ENCODE results near the gene RFXAP.

The RFXAP gene

DNA sequence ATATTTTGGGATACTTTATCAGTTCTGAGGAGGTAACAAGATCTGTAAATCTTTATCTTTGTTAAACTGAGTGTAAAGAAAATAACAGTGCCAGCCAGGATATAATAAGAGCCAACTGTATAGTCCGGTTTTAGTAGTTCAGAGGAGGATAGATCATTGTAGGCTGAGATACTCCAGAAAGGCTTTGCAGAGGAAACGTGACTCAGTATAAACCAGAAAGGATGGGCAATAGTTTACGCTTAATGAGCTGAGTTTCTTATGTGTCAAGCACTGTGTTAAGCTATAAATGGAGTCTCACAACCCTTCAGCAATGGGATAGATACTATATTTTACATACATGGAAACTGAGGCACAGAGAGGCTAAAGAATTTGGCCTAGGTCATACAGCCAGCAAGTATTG lies 3.8 kb downstream of the RFXAP start:
- TF ChIP-seq, protein P1, sequence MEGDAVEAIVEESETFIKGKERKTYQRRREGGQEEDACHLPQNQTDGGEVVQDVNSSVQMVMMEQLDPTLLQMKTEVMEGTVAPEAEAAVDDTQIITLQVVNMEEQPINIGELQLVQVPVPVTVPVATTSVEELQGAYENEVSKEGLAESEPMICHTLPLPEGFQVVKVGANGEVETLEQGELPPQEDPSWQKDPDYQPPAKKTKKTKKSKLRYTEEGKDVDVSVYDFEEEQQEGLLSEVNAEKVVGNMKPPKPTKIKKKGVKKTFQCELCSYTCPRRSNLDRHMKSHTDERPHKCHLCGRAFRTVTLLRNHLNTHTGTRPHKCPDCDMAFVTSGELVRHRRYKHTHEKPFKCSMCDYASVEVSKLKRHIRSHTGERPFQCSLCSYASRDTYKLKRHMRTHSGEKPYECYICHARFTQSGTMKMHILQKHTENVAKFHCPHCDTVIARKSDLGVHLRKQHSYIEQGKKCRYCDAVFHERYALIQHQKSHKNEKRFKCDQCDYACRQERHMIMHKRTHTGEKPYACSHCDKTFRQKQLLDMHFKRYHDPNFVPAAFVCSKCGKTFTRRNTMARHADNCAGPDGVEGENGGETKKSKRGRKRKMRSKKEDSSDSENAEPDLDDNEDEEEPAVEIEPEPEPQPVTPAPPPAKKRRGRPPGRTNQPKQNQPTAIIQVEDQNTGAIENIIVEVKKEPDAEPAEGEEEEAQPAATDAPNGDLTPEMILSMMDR (IDR thresholded peaks at IDR 0.05; ENCODE audit: low read depth, low read length), result no peak
- H3K4me3 ChIP-seq (replicated peaks in 1 of 2; ENCODE audit: low read depth in 2 of 2, low read length in 2 of 2), result no peak overlapping the region
- DNase-seq (ENCODE audit: low read depth in 2 of 2), result peak in 1 of 2 donors; percentile 19

DNA sequence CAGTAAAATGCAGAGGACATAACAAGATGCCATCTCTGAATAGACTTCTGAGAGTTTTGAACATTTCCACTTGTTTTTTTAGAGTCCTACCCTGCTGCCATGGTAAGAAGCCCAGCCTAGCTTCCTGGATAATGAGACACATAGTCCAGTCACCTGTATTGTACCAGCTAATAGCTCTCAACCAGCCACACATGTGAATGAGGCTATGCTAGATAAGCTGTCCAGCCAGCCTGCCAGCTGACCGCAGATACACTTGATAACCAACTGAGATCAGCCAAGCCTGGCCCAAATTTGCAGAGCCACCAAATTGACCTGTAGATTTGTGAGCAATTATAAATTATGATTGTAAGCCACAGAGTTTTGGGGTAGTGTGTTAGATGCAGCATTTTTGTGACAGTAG lies 10.7 kb downstream of the RFXAP start:
- DNase-seq (ENCODE audit: low read depth in 2 of 2), result no peak
- TF ChIP-seq, protein P1 (IDR thresholded peaks at IDR 0.05; ENCODE audit: low read depth, low read length), result no peak
- no peak overlapping the region for H3K4me3 ChIP-seq (replicated peaks in 1 of 2; ENCODE audit: low read depth in 2 of 2, low read length in 2 of 2)

- TF ChIP-seq, protein P1 (IDR thresholded peaks at IDR 0.05; ENCODE audit: low read depth, low read length), result no peak
- H3K4me3 ChIP-seq (replicated peaks in 1 of 2; ENCODE audit: low read depth in 2 of 2, low read length in 2 of 2), result no peak overlapping the region
- DNase-seq (ENCODE audit: low read depth in 2 of 2), result no peak
These were observed 12.3 kb downstream of the RFXAP start for GRCh38 chr13:36831291-36831690.

DNA sequence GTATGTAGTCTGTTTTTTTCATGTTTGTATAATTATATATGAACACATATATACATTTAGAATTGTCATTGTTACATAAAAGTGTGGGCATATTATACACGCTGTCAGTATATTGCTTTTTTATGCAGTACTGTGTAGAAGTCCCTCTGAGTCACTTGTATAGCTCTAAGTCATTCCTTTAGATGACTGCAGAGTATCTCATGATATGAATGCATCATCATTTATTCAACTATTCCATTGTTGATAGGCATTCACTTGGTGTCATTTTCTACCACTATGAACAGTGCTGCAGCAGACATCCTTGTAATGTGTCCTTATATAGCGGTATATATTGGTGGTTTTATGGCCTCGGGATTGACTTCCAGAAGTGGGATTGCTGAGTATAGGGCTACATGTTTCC lies 15.3 kb downstream of the RFXAP start:
- TF ChIP-seq, protein P1 (IDR thresholded peaks at IDR 0.05; ENCODE audit: low read depth, low read length), result no peak
- peak in 1 of 2 donors; percentile 36 for DNase-seq (ENCODE audit: low read depth in 2 of 2)

DNA sequence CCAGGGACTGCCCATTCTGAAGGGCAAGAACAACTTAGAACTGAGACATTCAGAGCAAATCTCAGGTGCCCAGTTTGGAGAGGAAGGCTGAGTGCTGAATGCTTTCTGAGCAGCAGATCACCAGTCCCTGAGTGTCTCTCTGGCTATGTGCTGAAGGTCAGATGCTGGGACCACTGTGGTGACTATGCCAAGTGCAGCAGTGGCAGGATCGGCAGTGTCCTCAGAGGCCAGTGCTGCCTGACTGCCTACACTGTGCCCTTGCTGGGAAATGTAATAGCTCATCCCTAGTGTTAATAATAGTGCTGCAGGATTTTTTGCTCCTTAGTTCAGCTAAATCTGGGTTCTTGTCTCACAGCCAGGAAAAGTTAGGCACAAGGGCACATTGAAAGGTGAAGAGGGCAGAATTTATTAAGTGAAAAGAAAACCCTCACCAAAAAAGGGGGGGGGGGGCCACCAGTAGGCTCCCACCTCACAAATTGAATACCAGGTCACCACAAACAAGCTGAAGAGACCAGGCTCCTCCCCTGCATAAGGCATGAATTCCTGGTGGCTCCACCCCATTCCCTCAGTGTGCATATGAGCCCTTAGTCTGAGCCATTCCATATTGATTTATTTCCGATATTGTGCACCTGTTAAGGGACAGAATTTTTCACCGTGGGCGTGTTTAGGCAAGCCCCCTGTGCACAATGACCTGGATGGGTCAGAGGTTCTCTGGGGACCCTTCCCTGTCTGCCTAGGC lies 18.5 kb downstream of the RFXAP start:
- no peak for DNase-seq (ENCODE audit: low read depth in 2 of 2)
- H3K4me3 ChIP-seq (replicated peaks in 1 of 2; ENCODE audit: low read depth in 2 of 2, low read length in 2 of 2), result no peak overlapping the region
- TF ChIP-seq, protein P1 (IDR thresholded peaks at IDR 0.05; ENCODE audit: low read depth, low read length), result no peak

More for the DNA sequence above, 15.3 kb downstream of the RFXAP start:
- no peak overlapping the region for H3K4me3 ChIP-seq (replicated peaks in 1 of 2; ENCODE audit: low read depth in 2 of 2, low read length in 2 of 2)

GRCh38 chr13:36839281-36839680 lies 20.3 kb downstream of the RFXAP start:
- TF ChIP-seq, protein P1 (IDR thresholded peaks at IDR 0.05; ENCODE audit: low read depth, low read length), result no peak
- no peak for DNase-seq (ENCODE audit: low read depth in 2 of 2)
- H3K4me3 ChIP-seq (replicated peaks in 1 of 2; ENCODE audit: low read depth in 2 of 2, low read length in 2 of 2), result no peak overlapping the region

- DNase-seq (ENCODE audit: low read depth in 2 of 2), result no peak
- TF ChIP-seq, protein P1 (IDR thresholded peaks at IDR 0.05; ENCODE audit: low read depth, low read length), result no peak
- no peak overlapping the region for H3K4me3 ChIP-seq (replicated peaks in 1 of 2; ENCODE audit: low read depth in 2 of 2, low read length in 2 of 2)
These were observed 21.0 kb downstream of the RFXAP start for GRCh38 chr13:36839981-36840380.
